PC-3 (cell line): Measurements from ENCODE around the gene RASA2. TPM values are rescaled to one million over a fixed set of nuclear protein-coding genes. Genes with fewer than 3 reads are reported as not detected.

ENCODE experiments used
- ATAC-seq: fragments of 200-7000 bp; cut with Tn5 transposase; 2 replicates; pipeline ENCODE4 v1.9.1; 2020; ENCODE audit warnings: mild to moderate bottlenecking, moderate library complexity
- BruUV-seq: library from RNA; stranded (reverse); fragments of 400-500 nt; replicated peaks from 2 replicates; lab custom pipeline; 2021; lab: Mats Ljungman, UMichigan
- CTCF ChIA-PET: fragments of 300-600 bp; sonication (Branson Sonifier 250); formaldehyde crosslinking; loops from one replicate; lab custom pipeline; 2022; ENCODE audit warnings: antibody characterized with exemption; lab: Charles Lee
- POLR2A ChIA-PET: fragments of 300-600 bp; sonication (Branson Sonifier 250); formaldehyde crosslinking; loops from one replicate; lab custom pipeline; 2022; ENCODE audit warnings: antibody characterized with exemption; ENCODE audit not compliant: unreplicated experiment; lab: Charles Lee
- DNase-seq: peaks from one replicate; pipeline ENCODE4 v3.0.0-alpha.2; 2015
- H2AFZ ChIP-seq: fragments of 300-600 bp; sonication (generic); 2 replicates; pipeline ENCODE4 v1.6.0; 2016; ENCODE audit warnings: antibody characterized with exemption, low read length
- H3F3A ChIP-seq: fragments of 300-600 bp; sonication (generic); one replicate; pipeline ENCODE4 v1.6.0; 2017; ENCODE audit warnings: antibody characterized with exemption, low read length, control low read depth, mild to moderate bottlenecking; ENCODE audit not compliant: unreplicated experiment
- H3K27ac ChIP-seq: fragments of 300-600 bp; sonication (generic); 2 replicates; pipeline ENCODE4 v1.5.1; 2016; ENCODE audit warnings: mild to moderate bottlenecking, low read length
- H3K27me3 ChIP-seq: fragments of 300-600 bp; sonication (generic); 2 replicates; pipeline ENCODE4 v1.6.1; 2016; ENCODE audit warnings: low read length, mixed read lengths
- H3K36me3 ChIP-seq: fragments of 300-600 bp; sonication (generic); 2 replicates; pipeline ENCODE4 v1.6.1; 2016; ENCODE audit warnings: low read depth, mixed run types, low read length, mixed read lengths
- H3K4me1 ChIP-seq: fragments of 300-600 bp; sonication (generic); 2 replicates; pipeline ENCODE4 v1.5.1; 2016; ENCODE audit warnings: low read length; ENCODE audit not compliant: insufficient read depth
- H3K4me2 ChIP-seq: fragments of 300-600 bp; sonication (generic); 2 replicates; pipeline ENCODE4 v1.6.0; 2016; ENCODE audit warnings: low read length
- H3K4me3 ChIP-seq: fragments of 300-600 bp; sonication (generic); 2 replicates; pipeline ENCODE4 v1.5.1; 2016; ENCODE audit warnings: mild to moderate bottlenecking, low read length, mixed read lengths
- H3K79me2 ChIP-seq: fragments of 300-600 bp; sonication (generic); 2 replicates; pipeline ENCODE4 v1.6.1; 2017; ENCODE audit warnings: low read length, mixed read lengths
- H3K9ac ChIP-seq: fragments of 300-600 bp; sonication (generic); 2 replicates; pipeline ENCODE4 v1.6.0; 2016; ENCODE audit warnings: mild to moderate bottlenecking, low read length
- H3K9me2 ChIP-seq: fragments of 300-600 bp; sonication (generic); replicated peaks from 2 replicates; pipeline ENCODE4 v1.6.1; 2016; ENCODE audit warnings: mixed run types, low read length, mixed read lengths
- H3K9me3 ChIP-seq: fragments of 300-600 bp; sonication (generic); 2 replicates; pipeline ENCODE4 v1.6.1; 2016; ENCODE audit warnings: low read length, mixed read lengths
- H4K20me1 ChIP-seq: fragments of 300-600 bp; sonication (generic); 2 replicates; pipeline ENCODE4 v1.6.1; 2016; ENCODE audit warnings: low read length, mixed read lengths
- EZH2 ChIP-seq: fragments of 300-600 bp; sonication (generic); IDR thresholded peaks from one replicate; pipeline ENCODE4 v1.6.1; 2017; ENCODE audit warnings: antibody characterized with exemption, mild to moderate bottlenecking, low read length; ENCODE audit not compliant: unreplicated experiment
- EZH2phosphoT487 ChIP-seq: fragments of 300-600 bp; sonication (generic); IDR thresholded peaks from 2 replicates; pipeline ENCODE4 v1.6.1; 2018; ENCODE audit warnings: mild to moderate bottlenecking, antibody characterized with exemption, low read length, borderline replicate concordance
- intact Hi-C: fragments of 100-400 bp; cut with micrococcal nuclease; formaldehyde crosslinking; loops from 2 replicates; pipeline ENCODE4 v1.9.0; 2023
- total RNA-seq: library from RNA; depleted of rRNA; stranded (reverse); fragments of >200 nt; gene quantifications from 2 replicates; pipeline ENCODE4 v1.2.3, GENCODE V29; 2014
- TF ChIP-seq, protein P1 (sequence below): fragments of 300-600 bp; sonication (generic); conservative IDR thresholded peaks from 2 replicates; pipeline ENCODE4 v1.5.1; 2017; ENCODE audit warnings: antibody characterized with exemption, low read depth, mild to moderate bottlenecking, low read length

RASA2 gene
- total RNA-seq, 1 experiment from 2014 or later = 3.7 TPM

DNA sequence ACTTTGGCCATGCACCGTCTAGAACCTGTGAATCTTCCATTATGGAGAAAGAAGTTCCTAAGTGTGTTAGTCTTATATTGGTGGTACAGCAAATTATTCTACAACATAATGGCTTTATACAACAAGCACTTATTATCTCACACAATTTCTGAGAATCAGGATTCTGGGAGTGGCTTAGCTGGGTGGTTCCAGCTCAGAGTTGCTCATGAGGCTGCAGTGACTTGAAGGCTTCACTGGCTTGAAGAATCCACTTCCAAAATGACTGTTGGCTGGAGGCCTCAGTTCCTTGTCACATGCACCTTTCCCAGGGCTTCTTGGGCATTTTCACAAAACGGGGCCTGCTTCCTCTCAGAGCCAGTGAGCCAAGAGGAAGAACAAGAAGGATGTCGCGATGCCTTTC, 169.0 kb downstream of the RASA2 start:
- no peak overlapping the region for H3K4me3 ChIP-seq
- ChIA-PET POLR2A (no interaction called here), CTCF (no interaction called here)
- TF ChIP-seq EZH2 = no peak
- TF ChIP-seq, protein P1, sequence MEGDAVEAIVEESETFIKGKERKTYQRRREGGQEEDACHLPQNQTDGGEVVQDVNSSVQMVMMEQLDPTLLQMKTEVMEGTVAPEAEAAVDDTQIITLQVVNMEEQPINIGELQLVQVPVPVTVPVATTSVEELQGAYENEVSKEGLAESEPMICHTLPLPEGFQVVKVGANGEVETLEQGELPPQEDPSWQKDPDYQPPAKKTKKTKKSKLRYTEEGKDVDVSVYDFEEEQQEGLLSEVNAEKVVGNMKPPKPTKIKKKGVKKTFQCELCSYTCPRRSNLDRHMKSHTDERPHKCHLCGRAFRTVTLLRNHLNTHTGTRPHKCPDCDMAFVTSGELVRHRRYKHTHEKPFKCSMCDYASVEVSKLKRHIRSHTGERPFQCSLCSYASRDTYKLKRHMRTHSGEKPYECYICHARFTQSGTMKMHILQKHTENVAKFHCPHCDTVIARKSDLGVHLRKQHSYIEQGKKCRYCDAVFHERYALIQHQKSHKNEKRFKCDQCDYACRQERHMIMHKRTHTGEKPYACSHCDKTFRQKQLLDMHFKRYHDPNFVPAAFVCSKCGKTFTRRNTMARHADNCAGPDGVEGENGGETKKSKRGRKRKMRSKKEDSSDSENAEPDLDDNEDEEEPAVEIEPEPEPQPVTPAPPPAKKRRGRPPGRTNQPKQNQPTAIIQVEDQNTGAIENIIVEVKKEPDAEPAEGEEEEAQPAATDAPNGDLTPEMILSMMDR = no peak
- TF ChIP-seq EZH2phosphoT487 = no peak
- no peaks in the 10 kb centered on the region for H3K9me3 ChIP-seq
- intact Hi-C loops = no loop called here
- no peak overlapping the region for H3K27ac ChIP-seq
- no peak for DNase-seq
- ATAC-seq = no peak
- no peaks in the 10 kb centered on the region for H4K20me1 ChIP-seq
- no peaks in the 10 kb centered on the region for H3K36me3 ChIP-seq
- BruUV-seq = no TSS peak
- no peaks in the 10 kb centered on the region for H3K79me2 ChIP-seq
- peaks cover 14% of the 10 kb centered on the region for H3K27me3 ChIP-seq
- no peak overlapping the region for H3K9ac ChIP-seq
- H3K4me1 ChIP-seq = no peaks in the 10 kb centered on the region
- no peak overlapping the region for H2AFZ ChIP-seq
- H3F3A ChIP-seq = no peaks in the 10 kb centered on the region
- no peak overlapping the region for H3K4me2 ChIP-seq
- no peaks in the 10 kb centered on the region for H3K9me2 ChIP-seq

DNA sequence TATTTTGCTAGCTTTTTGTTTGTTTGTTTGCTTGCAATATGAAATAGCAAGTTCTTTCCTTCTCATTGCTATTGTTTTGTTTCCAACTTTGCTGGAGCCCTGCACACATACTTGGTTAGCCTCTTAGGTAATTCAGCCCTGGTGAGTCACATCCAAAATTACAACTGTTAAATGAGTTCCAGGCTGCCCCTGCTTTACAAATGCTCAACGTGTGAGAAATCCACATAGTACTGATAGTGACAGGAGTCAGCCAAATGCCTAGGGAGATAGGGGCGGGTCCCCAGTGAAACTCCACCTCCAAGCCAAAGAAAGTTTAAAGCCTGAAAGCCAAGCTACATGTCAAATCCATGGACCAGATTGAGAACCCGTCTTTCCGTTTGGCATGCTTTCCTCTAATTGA, 169.9 kb downstream of the RASA2 start:
- Histone ChIP-seq H3K4me2 (no peak overlapping the region), H3K36me3 (no peaks in the 10 kb centered on the region), H3F3A (no peaks in the 10 kb centered on the region), H3K9ac (no peak overlapping the region), H3K27ac (no peak overlapping the region), H3K27me3 (peaks cover 15% of the 10 kb centered on the region), H2AFZ (no peak overlapping the region), H3K4me1 (no peaks in the 10 kb centered on the region), H3K4me3 (no peak overlapping the region), H3K9me3 (no peaks in the 10 kb centered on the region), H3K9me2 (no peaks in the 10 kb centered on the region), H3K79me2 (no peaks in the 10 kb centered on the region), H4K20me1 (no peaks in the 10 kb centered on the region)
- ChIA-PET CTCF (no interaction called here), POLR2A (no interaction called here)
- DNase-seq = no peak
- BruUV-seq = no TSS peak
- no peak for TF ChIP-seq EZH2phosphoT487
- TF ChIP-seq, protein P1 = no peak
- no peak for TF ChIP-seq EZH2
- ATAC-seq = no peak
- intact Hi-C loops = no loop called here

DNA sequence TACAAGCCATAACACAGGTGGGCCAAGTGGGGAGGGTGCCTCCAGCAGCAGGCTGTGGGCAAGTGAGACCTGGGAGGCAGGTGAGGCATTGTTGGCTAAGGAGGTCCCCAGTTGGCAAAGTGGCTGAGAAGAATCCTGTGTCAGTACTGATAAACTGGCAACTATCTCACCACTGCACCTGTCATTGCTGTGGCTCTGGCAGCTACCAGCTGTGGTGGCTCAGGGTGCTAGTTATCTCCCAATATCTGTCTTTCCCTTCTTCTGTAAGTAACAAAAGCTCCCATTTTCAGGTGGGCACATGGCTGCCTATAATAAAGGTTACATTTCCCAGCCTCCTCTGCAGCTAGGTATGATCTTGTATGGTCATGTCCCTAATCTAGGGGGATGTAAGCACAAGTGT, 170.7 kb downstream of the RASA2 start:
- POLR2A ChIA-PET = no interaction called here

More for the DNA sequence above, 170.7 kb downstream of the RASA2 start:
- H3K4me2 ChIP-seq = no peak overlapping the region
- no peaks in the 10 kb centered on the region for H3F3A ChIP-seq
- TF ChIP-seq EZH2phosphoT487 (no peak), EZH2 (no peak)
- TF ChIP-seq, protein P1 = no peak
- H3K9ac ChIP-seq = no peak overlapping the region
- no peaks in the 10 kb centered on the region for H3K79me2 ChIP-seq
- CTCF ChIA-PET = no interaction called here
- ATAC-seq (no peak), DNase-seq (no peak)
- no TSS peak for BruUV-seq
- no peaks in the 10 kb centered on the region for H3K36me3 ChIP-seq
- H3K4me1 ChIP-seq = no peaks in the 10 kb centered on the region
- intact Hi-C loops = no loop called here
- no peaks in the 10 kb centered on the region for H3K9me2 ChIP-seq
- no peak overlapping the region for H3K4me3 ChIP-seq
- H3K27me3 ChIP-seq = peaks cover 15% of the 10 kb centered on the region
- no peaks in the 10 kb centered on the region for H4K20me1 ChIP-seq
- H2AFZ ChIP-seq = no peak overlapping the region
- no peak overlapping the region for H3K27ac ChIP-seq
- H3K9me3 ChIP-seq = no peaks in the 10 kb centered on the region
